Kidney (tissue), 14 donors: ENCODE results near the gene OPTN. TPM values are rescaled to one million over a fixed set of nuclear protein-coding genes. Genes with fewer than 3 reads are reported as not detected.

Experiments
- DNase-seq, 5 donors: peaks; one replicate each; pipeline ENCODE4 v3.0.0-alpha.2; 2013 to 2020
- FAIRE-seq: peaks from 2 replicates; lab custom pipeline; 2012; peaks lifted over from hg19 to GRCh38; lab: Jason Lieb, UNC
- H3K27ac ChIP-seq, 2 donors: one replicate each; pipeline ENCODE4 v1.7.0; 2013; ENCODE audit warnings: low read depth in 2 of 2, low read length in 2 of 2, inconsistent platforms in 1 of 2
- H3K27me3 ChIP-seq: one replicate; pipeline ENCODE4 v1.7.1; 2013; ENCODE audit warnings: low read length, inconsistent platforms; ENCODE audit not compliant: control insufficient read depth, insufficient read depth
- H3K36me3 ChIP-seq, 3 donors: one replicate each; pipeline versions ENCODE4 v1.7.0 to v1.7.1; 2013; ENCODE audit warnings: low read length in 3 of 3, control low read depth in 1 of 3, inconsistent platforms in 1 of 3; ENCODE audit not compliant: insufficient read depth in 3 of 3, control insufficient read depth in 2 of 3
- H3K4me1 ChIP-seq, 3 donors: one replicate each; pipeline versions ENCODE4 v1.7.0 to v1.7.1; 2013; ENCODE audit warnings: low read length in 3 of 3, inconsistent platforms in 1 of 3, low read depth in 1 of 3; ENCODE audit not compliant: control insufficient read depth in 2 of 3, insufficient read depth in 2 of 3
- H3K4me3 ChIP-seq, 3 donors: one replicate each; pipeline versions ENCODE4 v1.7.0 to v1.8.1; 2013; ENCODE audit warnings: low read length in 3 of 3, control low read depth in 1 of 3, inconsistent platforms in 1 of 3
- H3K9ac ChIP-seq, 3 donors: one replicate each; pipeline versions ENCODE4 v1.7.0 to v1.7.1; 2013; ENCODE audit warnings: low read length in 3 of 3, control low read depth in 1 of 3, inconsistent platforms in 1 of 3
- H3K9me3 ChIP-seq, 3 donors: one replicate each; pipeline versions ENCODE4 v1.7.0 to v1.7.1; 2013; ENCODE audit warnings: low read length in 3 of 3, control low read depth in 1 of 3, inconsistent platforms in 1 of 3; ENCODE audit not compliant: control insufficient read depth in 2 of 3, insufficient read depth in 1 of 3
- CTCF ChIP-seq: IDR thresholded peaks from 3 replicates; pipeline ENCODE4 v1.5.1; 2012; ENCODE audit warnings: mild to moderate bottlenecking, moderate library complexity, borderline replicate concordance; ENCODE audit not compliant: insufficient read depth; ENCODE audit errors: extremely low read depth
- intact Hi-C: fragments of 100-400 bp; cut with DNase I; formaldehyde crosslinking; loops from one replicate; pipeline ENCODE4 v1.11.1; 2022
- polyA plus RNA-seq: library from polyadenylated mRNA; stranded (reverse); fragments of 350-450 nt; fragmentation: Illumina TruSeq; extraction: RNeasy Lipid Tissue Mini Kit (QIAGEN cat#74804); gene quantifications from one replicate; pipeline ENCODE4 v1.2.3, GENCODE V29; 2014; ENCODE audit warnings: low read depth, low replicate concordance; ENCODE audit not compliant: insufficient read depth
- total RNA-seq: library from RNA; stranded (reverse); fragmentation: NEBNext Ultra II Directional; extraction: Animal tissue kit (Norgen Biotek cat#: 25700); gene quantifications from one replicate; pipeline ENCODE4 v1.2.1, GENCODE V29; 2021
- donor health status: control.
- donor health status: control.
- donor health status: control.
- donor health status: control.
- donor health status: control.
- donor health status: DM: yes; HTN: yes; CAD: no.
- donor health status: Normal renal cell carcinoma (clear cell type).

Gene OPTN
- total and polyA plus RNA-seq, 2 donors from 2014 or later, result 55.0 to 76.9 TPM

- Histone ChIP-seq H3K9ac (no peak overlapping the region), H3K36me3 (no peaks in the 10 kb centered on the region), H3K4me3 (no peak overlapping the region), H3K4me1 (no peaks in the 10 kb centered on the region), H3K27me3 (no peaks in the 10 kb centered on the region), H3K9me3 (no peaks in the 10 kb centered on the region), H3K27ac (no peak overlapping the region)
- DNase-seq (no peak), FAIRE-seq (no peak)
- intact Hi-C loops, result no loop called here
- TF ChIP-seq CTCF, result no peak
Measured at GRCh38 chr10:13168781-13169180, 68.8 kb downstream of the OPTN start.

DNA sequence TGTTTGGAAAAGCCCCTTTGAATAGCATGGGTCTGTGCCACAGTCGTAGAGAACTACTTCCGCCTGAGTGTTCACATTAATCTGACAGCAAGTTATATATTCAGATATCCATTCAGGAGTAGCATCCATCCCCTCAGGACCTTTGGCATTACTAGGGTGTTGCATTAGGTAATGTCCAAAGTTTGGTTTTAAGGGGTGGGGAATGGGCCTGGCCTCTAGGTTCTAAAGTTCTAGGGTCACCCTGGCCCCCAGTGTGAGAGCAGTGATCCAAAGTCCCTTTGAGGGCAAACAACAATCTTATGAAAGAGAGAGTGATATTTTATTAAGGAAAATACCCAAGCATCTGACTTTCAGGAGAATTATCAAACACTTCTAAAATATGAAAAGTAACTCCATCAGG, 73.7 kb downstream of the OPTN start:
- intact Hi-C loops, result no loop called here
- no peak overlapping the region for H3K9ac ChIP-seq
- no peaks in the 10 kb centered on the region for H3K36me3 ChIP-seq
- FAIRE-seq (no peak), DNase-seq (no peak)
- TF ChIP-seq CTCF, result no peak
- H3K27me3 ChIP-seq, result no peaks in the 10 kb centered on the region
- H3K4me3 ChIP-seq, result no peak overlapping the region
- no peaks in the 10 kb centered on the region for H3K4me1 ChIP-seq
- H3K27ac ChIP-seq, result no peak overlapping the region
- H3K9me3 ChIP-seq, result no peaks in the 10 kb centered on the region

DNA sequence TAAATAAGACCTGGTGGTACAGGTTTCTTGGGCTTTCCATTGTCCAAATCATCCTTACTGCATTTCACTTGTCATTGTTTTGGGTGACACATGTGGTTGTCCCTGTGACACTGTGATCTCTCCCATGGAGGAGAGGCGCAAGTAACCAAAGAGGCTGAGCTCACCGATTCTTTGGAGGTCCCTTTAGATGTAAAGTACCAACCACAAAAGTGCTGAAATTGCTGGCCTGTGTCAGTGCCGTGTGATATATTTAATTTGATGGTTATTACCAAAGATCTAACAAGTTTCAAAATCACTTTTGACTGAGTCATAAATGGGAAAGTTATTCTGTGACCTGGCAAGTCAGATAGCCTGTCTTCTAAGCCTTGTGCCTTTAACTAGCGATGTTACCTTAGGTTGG, 80.8 kb downstream of the OPTN start:
- Histone ChIP-seq H3K4me3 (no peak overlapping the region), H3K4me1 (no peaks in the 10 kb centered on the region), H3K36me3 (no peaks in the 10 kb centered on the region), H3K27ac (no peak overlapping the region), H3K27me3 (no peaks in the 10 kb centered on the region), H3K9ac (no peak overlapping the region), H3K9me3 (no peaks in the 10 kb centered on the region)
- no peak for TF ChIP-seq CTCF
- FAIRE-seq, result no peak
- DNase-seq, result no peak
- intact Hi-C loops, result no loop called here

DNA sequence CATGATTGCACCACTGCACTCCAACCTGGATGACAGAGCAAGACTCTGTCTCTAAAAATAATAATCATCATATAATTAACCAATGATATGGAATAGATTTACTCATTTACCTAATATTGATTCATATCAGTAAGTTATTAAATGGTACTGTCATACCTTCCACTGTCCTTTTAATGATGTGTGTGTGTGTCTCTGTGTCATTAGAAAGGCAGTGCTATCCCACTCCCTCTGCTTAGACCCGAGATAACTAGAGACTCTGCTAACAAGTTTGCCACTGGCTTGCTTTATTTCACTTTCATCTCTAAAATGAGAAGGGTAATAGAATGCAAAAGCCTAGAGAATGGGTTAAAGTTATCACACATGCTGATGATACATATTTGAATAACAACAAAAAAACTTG, 82.5 kb downstream of the OPTN start:
- no peak for TF ChIP-seq CTCF
- Histone ChIP-seq H3K27ac (no peak overlapping the region), H3K9ac (no peak overlapping the region), H3K27me3 (no peaks in the 10 kb centered on the region), H3K9me3 (peaks cover 0 to 2% (median 0%) of the 10 kb centered on the region in 3 donors), H3K4me3 (no peak overlapping the region), H3K36me3 (no peaks in the 10 kb centered on the region), H3K4me1 (no peaks in the 10 kb centered on the region)
- no peak for FAIRE-seq
- intact Hi-C loops, result no loop called here
- no peak for DNase-seq
